ENCODE data around the gene ZNF536. TPM values are rescaled to one million over a fixed set of nuclear protein-coding genes. Genes with fewer than 3 reads are reported as not detected.

The ZNF536 gene
- total RNA-seq, 4 donors from 2014 or later = 1.00 to 7.1 (median 1.8) TPM

DNA sequence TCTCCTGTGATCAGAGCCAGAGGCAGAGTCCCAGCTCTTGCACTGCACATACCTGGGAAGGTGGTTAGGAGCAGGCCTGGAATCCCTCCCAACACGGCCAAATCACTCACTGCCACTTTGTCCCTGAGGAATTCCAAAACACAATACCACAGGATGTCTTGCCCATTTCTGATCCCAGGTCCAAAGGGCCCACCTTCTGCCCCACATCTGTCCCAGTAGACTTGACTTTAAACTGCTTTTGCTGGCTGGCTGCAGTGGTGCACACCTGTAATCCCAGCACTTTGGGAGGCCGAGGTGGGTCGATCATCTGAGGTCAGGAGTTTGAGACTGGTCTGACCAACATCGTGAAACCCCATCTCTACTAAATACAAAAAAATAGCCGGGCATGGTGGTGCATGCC, 18.9 kb downstream of the ZNF536 start:
- H3K4me1 ChIP-seq = no peaks in the 10 kb centered on the region
- in situ Hi-C loops (cut with MboI; ENCODE audit: low pct_ligation_motif_present in 1 of 4, low pct_unique_long_range_greater_than_20kb in 1 of 4, low sequenced_read_pairs in 3 of 4) = no loop called here
- H3K4me3 ChIP-seq = no peak overlapping the region
- DNase-seq = no peak
- H3K36me3 ChIP-seq = no peaks in the 10 kb centered on the region
- no peaks in the 10 kb centered on the region for H3K27me3 ChIP-seq
- intact Hi-C loops (cut with DNase I; ENCODE audit: low total_unique reads) = no loop called here
- TF ChIP-seq, protein P1, sequence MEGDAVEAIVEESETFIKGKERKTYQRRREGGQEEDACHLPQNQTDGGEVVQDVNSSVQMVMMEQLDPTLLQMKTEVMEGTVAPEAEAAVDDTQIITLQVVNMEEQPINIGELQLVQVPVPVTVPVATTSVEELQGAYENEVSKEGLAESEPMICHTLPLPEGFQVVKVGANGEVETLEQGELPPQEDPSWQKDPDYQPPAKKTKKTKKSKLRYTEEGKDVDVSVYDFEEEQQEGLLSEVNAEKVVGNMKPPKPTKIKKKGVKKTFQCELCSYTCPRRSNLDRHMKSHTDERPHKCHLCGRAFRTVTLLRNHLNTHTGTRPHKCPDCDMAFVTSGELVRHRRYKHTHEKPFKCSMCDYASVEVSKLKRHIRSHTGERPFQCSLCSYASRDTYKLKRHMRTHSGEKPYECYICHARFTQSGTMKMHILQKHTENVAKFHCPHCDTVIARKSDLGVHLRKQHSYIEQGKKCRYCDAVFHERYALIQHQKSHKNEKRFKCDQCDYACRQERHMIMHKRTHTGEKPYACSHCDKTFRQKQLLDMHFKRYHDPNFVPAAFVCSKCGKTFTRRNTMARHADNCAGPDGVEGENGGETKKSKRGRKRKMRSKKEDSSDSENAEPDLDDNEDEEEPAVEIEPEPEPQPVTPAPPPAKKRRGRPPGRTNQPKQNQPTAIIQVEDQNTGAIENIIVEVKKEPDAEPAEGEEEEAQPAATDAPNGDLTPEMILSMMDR (IDR thresholded peaks at IDR 0.05) = no peak
- TF ChIP-seq EP300 (IDR thresholded peaks at IDR 0.05; ENCODE audit: low read depth) = no peak
- no peak for TF ChIP-seq POLR2AphosphoS5 (IDR thresholded peaks at IDR 0.05)
- TF ChIP-seq POLR2A (IDR thresholded peaks at IDR 0.05) = no peak
- WGBS, 2 donors (ENCODE audit: low coverage in 1 of 2) = 67 to 71% methylated on average over 1 to 5 of the region's 5 CpGs
- H3K27ac ChIP-seq = no peak overlapping the region
- no peaks in the 10 kb centered on the region for H3K9me3 ChIP-seq

DNA sequence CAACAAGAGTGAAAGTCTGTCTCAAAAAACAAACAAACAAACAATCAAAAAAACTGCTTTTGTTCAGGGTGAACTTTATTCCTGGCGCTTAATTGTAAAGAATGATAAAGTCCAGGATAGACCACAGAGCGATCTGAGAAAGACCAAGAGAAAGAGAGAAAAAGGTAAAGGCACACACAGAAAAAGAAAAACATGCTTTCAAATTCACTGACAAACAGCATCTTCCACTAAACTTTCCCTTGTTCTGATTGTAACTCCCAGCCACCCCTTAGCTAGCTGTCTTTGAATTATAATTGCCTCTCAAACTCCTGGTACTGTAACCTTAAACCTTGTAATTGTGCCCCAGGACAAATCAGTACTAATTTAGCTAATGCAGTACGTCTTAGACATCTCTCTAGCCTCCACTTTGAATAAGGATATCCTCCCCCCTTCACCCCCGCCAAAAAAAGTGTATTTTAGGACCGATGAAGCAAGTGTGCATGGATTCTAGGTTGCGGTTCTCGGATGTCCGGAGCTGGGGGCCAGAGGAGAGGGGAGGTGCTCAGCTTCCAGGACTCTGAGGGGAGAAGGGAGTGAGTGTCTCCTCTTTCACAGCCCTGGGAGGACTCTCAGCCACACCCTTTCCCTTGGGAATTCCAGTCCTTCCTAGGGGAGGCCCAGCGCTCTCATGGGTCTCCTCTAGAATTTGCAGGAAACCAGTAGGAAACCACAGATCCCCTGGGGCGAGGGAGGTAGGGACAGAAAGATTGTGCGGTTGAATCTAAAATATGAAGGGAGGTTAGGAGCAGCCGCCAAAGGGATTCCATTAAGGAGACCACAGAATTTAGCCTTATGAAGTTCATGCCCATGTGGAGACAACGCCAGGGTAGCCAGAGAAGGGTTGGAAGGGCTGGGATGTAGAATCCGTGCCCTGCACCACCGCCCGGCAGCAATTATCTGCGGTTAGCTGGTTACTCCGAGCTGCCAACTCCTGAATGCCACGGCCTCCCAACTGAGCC, 19.7 kb downstream of the ZNF536 start:
- Histone ChIP-seq H3K4me1 (no peaks in the 10 kb centered on the region), H3K4me3 (no peak overlapping the region), H3K36me3 (no peaks in the 10 kb centered on the region), H3K27ac (no peak overlapping the region), H3K9me3 (no peaks in the 10 kb centered on the region), H3K27me3 (no peaks in the 10 kb centered on the region)
- no peak for TF ChIP-seq POLR2A (IDR thresholded peaks at IDR 0.05)
- TF ChIP-seq POLR2AphosphoS5 (IDR thresholded peaks at IDR 0.05) = no peak
- TF ChIP-seq EP300 (IDR thresholded peaks at IDR 0.05; ENCODE audit: low read depth) = no peak
- TF ChIP-seq, protein P1 (IDR thresholded peaks at IDR 0.05) = no peak
- intact Hi-C loops (cut with DNase I; ENCODE audit: low total_unique reads) = no loop called here
- WGBS, 2 donors (ENCODE audit: low coverage in 1 of 2) = 69 to 73% methylated on average over 10 to 19 of the region's 19 CpGs
- in situ Hi-C loops (cut with MboI; ENCODE audit: low pct_ligation_motif_present in 1 of 4, low pct_unique_long_range_greater_than_20kb in 1 of 4, low sequenced_read_pairs in 3 of 4) = no loop called here
- no peak for DNase-seq

DNA sequence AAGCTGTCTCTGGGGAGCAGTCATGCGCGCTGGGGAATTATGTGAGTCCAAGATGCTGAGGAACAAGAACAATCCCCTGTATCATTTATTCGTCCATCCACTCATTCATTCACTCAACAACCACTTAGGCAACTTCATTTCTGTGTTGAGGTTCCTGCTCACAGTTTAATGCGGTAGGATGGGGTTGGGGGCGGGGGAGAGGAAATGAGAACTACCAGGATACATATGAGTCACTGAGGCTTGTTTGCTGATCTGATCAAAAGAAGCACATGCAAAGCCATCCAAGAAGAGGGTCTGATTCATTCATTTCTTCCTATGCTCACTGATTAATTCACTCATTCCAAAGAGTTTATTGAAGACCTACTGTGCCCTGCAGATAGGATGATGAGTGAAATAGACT, 20.9 kb downstream of the ZNF536 start:
- intact Hi-C loops (cut with DNase I; ENCODE audit: low total_unique reads) = no loop called here
- H3K4me3 ChIP-seq = no peak overlapping the region
- H3K9me3 ChIP-seq = no peaks in the 10 kb centered on the region
- WGBS, 2 donors (ENCODE audit: low coverage in 1 of 2) = 67% methylated on average over 5 of the region's 5 CpGs; no CpG with 5 or more reads in 1 of the 2 donors
- TF ChIP-seq POLR2AphosphoS5 (IDR thresholded peaks at IDR 0.05) = no peak
- TF ChIP-seq POLR2A (IDR thresholded peaks at IDR 0.05) = no peak
- TF ChIP-seq, protein P1 (IDR thresholded peaks at IDR 0.05) = no peak
- TF ChIP-seq EP300 (IDR thresholded peaks at IDR 0.05; ENCODE audit: low read depth) = no peak
- no peaks in the 10 kb centered on the region for H3K36me3 ChIP-seq
- DNase-seq = no peak
- H3K4me1 ChIP-seq = no peaks in the 10 kb centered on the region
- H3K27ac ChIP-seq = no peak overlapping the region
- H3K27me3 ChIP-seq = no peaks in the 10 kb centered on the region
- in situ Hi-C loops (cut with MboI; ENCODE audit: low pct_ligation_motif_present in 1 of 4, low pct_unique_long_range_greater_than_20kb in 1 of 4, low sequenced_read_pairs in 3 of 4) = no loop called here

DNA sequence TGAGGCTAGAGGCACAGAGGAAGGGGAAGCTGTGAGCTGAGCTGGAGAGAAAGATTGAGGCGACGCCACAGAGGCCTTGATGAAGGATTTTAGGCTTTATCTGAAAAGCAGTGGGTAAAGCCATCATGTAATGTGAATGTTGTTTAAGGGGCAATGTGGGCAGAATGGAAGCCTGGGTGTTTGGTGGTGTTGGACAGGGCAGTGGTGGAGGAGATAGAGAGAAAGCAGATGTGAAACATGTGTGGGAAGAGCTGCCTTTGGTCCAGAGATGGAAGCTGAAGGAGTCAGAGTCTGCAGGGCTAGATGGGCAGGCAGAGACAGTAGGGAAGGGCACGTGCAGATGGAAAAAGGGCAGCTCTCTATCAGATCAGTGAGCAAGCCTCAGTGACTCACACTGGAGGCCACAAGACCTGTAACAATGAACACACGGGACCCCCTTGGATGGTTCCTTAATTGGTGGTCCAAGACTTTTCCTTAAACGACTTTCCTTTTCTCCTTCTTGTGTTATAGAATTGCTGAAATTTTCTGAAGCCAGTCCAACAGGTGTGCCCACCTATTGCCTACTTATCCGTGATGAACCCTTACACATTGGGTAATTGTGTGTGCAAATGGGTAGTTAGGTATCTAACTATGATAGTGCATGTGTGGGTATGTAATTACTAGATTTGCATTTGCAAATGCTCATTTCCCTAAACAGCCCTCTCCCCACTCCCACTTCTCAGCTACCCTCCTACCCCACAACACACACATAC, 21.7 kb downstream of the ZNF536 start:
- Histone ChIP-seq H3K27ac (no peak overlapping the region), H3K27me3 (no peaks in the 10 kb centered on the region), H3K36me3 (no peaks in the 10 kb centered on the region), H3K4me1 (no peaks in the 10 kb centered on the region), H3K9me3 (no peaks in the 10 kb centered on the region), H3K4me3 (no peak overlapping the region)
- in situ Hi-C loops (cut with MboI; ENCODE audit: low pct_ligation_motif_present in 1 of 4, low pct_unique_long_range_greater_than_20kb in 1 of 4, low sequenced_read_pairs in 3 of 4) (no loop called here), intact Hi-C loops (cut with DNase I; ENCODE audit: low total_unique reads) (no loop called here)
- no peak for TF ChIP-seq POLR2AphosphoS5 (IDR thresholded peaks at IDR 0.05)
- no peak for TF ChIP-seq EP300 (IDR thresholded peaks at IDR 0.05; ENCODE audit: low read depth)
- TF ChIP-seq, protein P1 (IDR thresholded peaks at IDR 0.05) = no peak
- no peak for TF ChIP-seq POLR2A (IDR thresholded peaks at IDR 0.05)
- WGBS, 2 donors (ENCODE audit: low coverage in 1 of 2) = 69 to 83% methylated on average over 6 of the region's 6 CpGs
- DNase-seq = no peak
